Neural cell (in vitro differentiated cells): ENCODE results near the gene TPRA1. TPM values are rescaled to one million over a fixed set of nuclear protein-coding genes. Genes with fewer than 3 reads are reported as not detected.

ENCODE experiments used
- H2AFZ ChIP-seq: fragments of 200-600, 300-800 bp; sonication (generic), shearing (Covaris generic); 2 replicates; pipeline ENCODE4 v1.6.0; 2014; ENCODE audit warnings: low read depth, mild to moderate bottlenecking, antibody characterized with exemption, low read length, moderate library complexity
- H3F3A ChIP-seq: fragments of 200-600 bp; shearing (Covaris generic); 2 replicates; pipeline ENCODE4 v1.6.1; 2016; ENCODE audit warnings: mild to moderate bottlenecking, moderate library complexity, mixed read lengths, antibody characterized with exemption, low read length; ENCODE audit not compliant: insufficient read depth, poor library complexity, severe bottlenecking
- H3K27ac ChIP-seq: fragments of 200-600, 300-800 bp; sonication (generic), shearing (Covaris generic); 2 replicates; pipeline ENCODE4 v1.5.1; 2014; ENCODE audit warnings: mild to moderate bottlenecking, low read length, moderate library complexity
- H3K27me3 ChIP-seq: fragments of 300-800, 200-600 bp; sonication (generic), shearing (Covaris generic); 2 replicates; pipeline ENCODE4 v1.6.0; 2014; ENCODE audit warnings: mild to moderate bottlenecking, low read depth, low read length, moderate library complexity; ENCODE audit not compliant: insufficient read depth
- H3K36me3 ChIP-seq: fragments of 300-800, 200-600 bp; sonication (generic), shearing (Covaris generic); 2 replicates; pipeline ENCODE4 v1.5.1; 2014; ENCODE audit warnings: mild to moderate bottlenecking, antibody characterized with exemption, low read length, moderate library complexity; ENCODE audit not compliant: insufficient read depth
- H3K4me2 ChIP-seq: fragments of 300-800, 200-600 bp; sonication (generic), shearing (Covaris generic); 2 replicates; pipeline ENCODE4 v1.6.0; 2014; ENCODE audit warnings: mild to moderate bottlenecking, low read length
- H3K4me3 ChIP-seq: fragments of 300-800, 200-600 bp; sonication (generic), shearing (Covaris generic); 2 replicates; pipeline ENCODE4 v1.5.1; 2014; ENCODE audit warnings: mild to moderate bottlenecking, low read length, moderate library complexity
- H3K79me2 ChIP-seq: fragments of 200-600 bp; shearing (Covaris generic); replicated peaks from 2 replicates; pipeline ENCODE4 v1.6.0; 2014; ENCODE audit warnings: mild to moderate bottlenecking, low read length, moderate library complexity; ENCODE audit not compliant: insufficient read depth
- H3K9ac ChIP-seq: fragments of 300-800, 200-600 bp; sonication (generic), shearing (Covaris generic); 2 replicates; pipeline ENCODE4 v1.6.1; 2016; ENCODE audit warnings: mild to moderate bottlenecking, low read length, mixed read lengths
- H3K9me2 ChIP-seq: fragments of 200-600 bp; shearing (Covaris generic); 2 replicates; pipeline ENCODE4 v1.6.1; 2016; ENCODE audit warnings: mild to moderate bottlenecking, low read length, mixed read lengths; ENCODE audit not compliant: insufficient read depth
- H3K9me3 ChIP-seq: fragments of 200-600, 300-800 bp; sonication (generic), shearing (Covaris generic); 2 replicates; pipeline ENCODE4 v1.6.1; 2016; ENCODE audit warnings: mild to moderate bottlenecking, mixed run types, low read length, moderate library complexity, mixed read lengths
- H4K20me1 ChIP-seq: fragments of 200-600 bp; shearing (Covaris generic); 2 replicates; pipeline ENCODE4 v1.6.1; 2016; ENCODE audit warnings: mild to moderate bottlenecking, mixed run types; ENCODE audit not compliant: insufficient read depth
- CTCF ChIP-seq: fragments of 450-650 bp; IDR thresholded peaks from 2 replicates; pipeline ENCODE4 v1.5.1; 2014; ENCODE audit warnings: antibody characterized with exemption, mild to moderate bottlenecking, moderate library complexity; ENCODE audit not compliant: poor library complexity, severe bottlenecking
- EP300 ChIP-seq: fragments of 450-650 bp; conservative IDR thresholded peaks from 2 replicates; pipeline ENCODE4 v1.6.1; 2014; ENCODE audit warnings: antibody characterized with exemption, mild to moderate bottlenecking, moderate library complexity; ENCODE audit not compliant: poor library complexity, severe bottlenecking
- EZH2 ChIP-seq: fragments of 200-600, 300-800 bp; shearing (Covaris generic), sonication (generic); IDR thresholded peaks from 2 replicates; pipeline ENCODE4 v1.6.1; 2014; ENCODE audit warnings: antibody characterized with exemption, low read length, borderline replicate concordance, mild to moderate bottlenecking; ENCODE audit not compliant: insufficient read depth, poor library complexity, severe bottlenecking
- MXI1 ChIP-seq: fragments of 450-650 bp; conservative IDR thresholded peaks from 2 replicates; pipeline ENCODE4 v1.6.1; 2014; ENCODE audit warnings: antibody characterized with exemption, mild to moderate bottlenecking; ENCODE audit not compliant: poor library complexity, severe bottlenecking
- POLR2AphosphoS5 ChIP-seq: IDR thresholded peaks from 2 replicates; pipeline ENCODE4 v1.6.1; 2012
- RAD21 ChIP-seq: fragments of 450-650 bp; conservative IDR thresholded peaks from 2 replicates; pipeline ENCODE4 v1.6.1; 2014; ENCODE audit warnings: antibody characterized with exemption, mild to moderate bottlenecking, moderate library complexity
- REST ChIP-seq: IDR thresholded peaks from 2 replicates; pipeline ENCODE4 v1.6.1; 2012; ENCODE audit warnings: borderline replicate concordance
- SMC3 ChIP-seq: fragments of 450-650 bp; conservative IDR thresholded peaks from 2 replicates; pipeline ENCODE4 v1.6.1; 2014; ENCODE audit warnings: antibody characterized with exemption, mild to moderate bottlenecking, moderate library complexity; ENCODE audit not compliant: poor library complexity
- TAF1 ChIP-seq: IDR thresholded peaks from 2 replicates; pipeline ENCODE4 v1.6.1; 2012; ENCODE audit warnings: low read depth
- polyA plus RNA-seq: library from polyadenylated mRNA; depleted of rRNA; stranded (reverse); fragments of >200 nt; gene quantifications from 2 replicates; pipeline ENCODE4 v1.2.3, GENCODE V29; 2014

The TPRA1 gene
- polyA plus RNA-seq, 1 donor from 2014 or later: 26.5 TPM

- H3K79me2 ChIP-seq: no peaks in the 10 kb centered on the region
- H3K36me3 ChIP-seq: no peaks in the 10 kb centered on the region
- no peaks in the 10 kb centered on the region for H3K9me2 ChIP-seq
- H4K20me1 ChIP-seq: no peaks in the 10 kb centered on the region
- H3K27ac ChIP-seq: no peak overlapping the region
- no peaks in the 10 kb centered on the region for H3F3A ChIP-seq
- H3K9me3 ChIP-seq: no peaks in the 10 kb centered on the region
- no peak overlapping the region for H2AFZ ChIP-seq
- no peak overlapping the region for H3K4me3 ChIP-seq
- TF ChIP-seq REST (no peak), CTCF (no peak), POLR2AphosphoS5 (no peak), RAD21 (no peak), EP300 (no peak), TAF1 (no peak), MXI1 (no peak), EZH2 (no peak), SMC3 (no peak)
- no peaks in the 10 kb centered on the region for H3K27me3 ChIP-seq
- no peak overlapping the region for H3K4me2 ChIP-seq
- no peak overlapping the region for H3K9ac ChIP-seq
These were observed 52.0 kb downstream of the TPRA1 start for GRCh38 chr3:127538569-127538968.

GRCh38 chr3:127536830-127537812, 53.4 kb downstream of the TPRA1 start:
- H3K36me3 ChIP-seq: no peaks in the 10 kb centered on the region
- peak overlapping the region; percentile 75 for H2AFZ ChIP-seq
- H4K20me1 ChIP-seq: no peaks in the 10 kb centered on the region
- no peak overlapping the region for H3K4me2 ChIP-seq
- peak overlapping the region; percentile 64 for H3K9ac ChIP-seq
- no peaks in the 10 kb centered on the region for H3K9me3 ChIP-seq
- H3K9me2 ChIP-seq: no peaks in the 10 kb centered on the region
- no peaks in the 10 kb centered on the region for H3K27me3 ChIP-seq
- no peaks in the 10 kb centered on the region for H3F3A ChIP-seq
- H3K4me3 ChIP-seq: peak overlapping the region; percentile 43
- no peak for TF ChIP-seq EZH2
- TF ChIP-seq SMC3: peak; percentile 40
- peak; percentile 47 for TF ChIP-seq RAD21
- peak; percentile 51 for TF ChIP-seq TAF1
- peak; percentile 75 for TF ChIP-seq REST
- TF ChIP-seq MXI1: peak; percentile 25
- TF ChIP-seq EP300: peak; percentile 73
- TF ChIP-seq CTCF: no peak
- peak; percentile 61 for TF ChIP-seq POLR2AphosphoS5
- H3K27ac ChIP-seq: peak overlapping the region; percentile 85
- no peaks in the 10 kb centered on the region for H3K79me2 ChIP-seq
